ENCODE data around the gene POLG.

POLG gene

GRCh38 chr15:89370120-89370977, 35.7 kb upstream of the POLG start:
- no peak for DNase-seq

- DNase-seq = no peak
These were observed 34.8 kb upstream of the POLG start for GRCh38 chr15:89369341-89369947.

GRCh38 chr15:89368566-89369223, 34.1 kb upstream of the POLG start:
- no peak for DNase-seq

- DNase-seq = no peak
These were observed 33.1 kb upstream of the POLG start for GRCh38 chr15:89367485-89368451.

GRCh38 chr15:89366656-89367393, 32.2 kb upstream of the POLG start:
- no peak for DNase-seq

- no peak for DNase-seq
These were observed 30.9 kb upstream of the POLG start for GRCh38 chr15:89365462-89366065.

- DNase-seq = no peak
These were observed 30.3 kb upstream of the POLG start for GRCh38 chr15:89364741-89365450.

- DNase-seq = no peak
These were observed 29.7 kb upstream of the POLG start for GRCh38 chr15:89364341-89364740.

- DNase-seq = no peak
These were observed 29.1 kb upstream of the POLG start for GRCh38 chr15:89363770-89364169.

- DNase-seq = no peak
These were observed 28.5 kb upstream of the POLG start for GRCh38 chr15:89363133-89363532.

GRCh38 chr15:89362203-89363101, 27.8 kb upstream of the POLG start:
- DNase-seq = no peak

- DNase-seq = peak; percentile 86
These were observed 27.0 kb upstream of the POLG start for GRCh38 chr15:89361451-89362202.

GRCh38 chr15:89360294-89360971, 25.8 kb upstream of the POLG start:
- no peak for DNase-seq

GRCh38 chr15:89359471-89360293, 25.1 kb upstream of the POLG start:
- no peak for DNase-seq

GRCh38 chr15:89358755-89359439, 24.3 kb upstream of the POLG start:
- peak; percentile 94 for DNase-seq

- DNase-seq = no peak
These were observed 23.8 kb upstream of the POLG start for GRCh38 chr15:89358435-89358754.

All from activated effector memory CD4-positive, alpha-beta T cell treated with anti-CD3 and anti-CD28 coated beads, Interleukin-2, amount 50 U/mL, for 16 hours (primary cell).